GM23248 (cell line): Measurements from ENCODE around the gene TSPAN4.

ENCODE experiments used
- EZH2 ChIP-seq: fragments of 200-600 bp; sonication (generic); IDR thresholded peaks from 2 replicates; pipeline ENCODE4 v1.6.1; 2018; ENCODE audit warnings: antibody characterized with exemption, mild to moderate bottlenecking; ENCODE audit not compliant: insufficient read depth, poor library complexity, severe bottlenecking
- EZH2phosphoT487 ChIP-seq: fragments of 200-600 bp; sonication (generic); IDR thresholded peaks from 2 replicates; pipeline ENCODE4 v1.6.1; 2018; ENCODE audit warnings: antibody characterized with exemption, moderate library complexity, mild to moderate bottlenecking, low read depth; ENCODE audit not compliant: insufficient read depth

DNA sequence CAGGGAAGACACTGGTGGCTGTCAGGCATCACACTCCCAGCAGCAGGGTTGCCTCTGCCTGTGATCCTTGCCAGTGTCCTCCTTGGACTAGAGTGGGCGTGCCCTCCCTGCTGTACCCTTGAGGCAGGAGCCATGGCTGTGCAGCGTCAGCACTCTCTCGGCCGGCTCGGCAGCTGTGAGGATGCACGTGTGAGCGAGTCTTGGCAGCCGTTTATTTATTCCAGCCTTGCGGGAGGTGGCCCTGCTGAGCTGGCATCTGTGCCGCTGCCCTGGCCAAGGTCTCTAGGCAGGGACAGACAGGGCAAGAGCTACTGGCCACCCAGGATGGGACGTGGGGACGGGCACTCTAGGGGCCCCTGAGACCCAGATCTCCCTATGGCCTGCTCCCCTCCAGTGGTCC is 33.9 kb downstream of the TSPAN4 start:
- TF ChIP-seq EZH2 (no peak), EZH2phosphoT487 (no peak)
